Kidney (tissue), 14 donors: ENCODE data around the gene DHX29. TPM values are rescaled to one million over a fixed set of nuclear protein-coding genes. Genes with fewer than 3 reads are reported as not detected.
A peak's percentile ranks its signal among the peaks of the same experiment; 100 is the strongest.

Experiments used
- DNase-seq, 5 donors: peaks; one replicate each; pipeline ENCODE4 v3.0.0-alpha.2; 2013 to 2020
- FAIRE-seq: peaks from 2 replicates; lab custom pipeline; 2012; peaks lifted over from hg19 to GRCh38; lab: Jason Lieb, UNC
- H3K27ac ChIP-seq, 2 donors: one replicate each; pipeline ENCODE4 v1.7.0; 2013; ENCODE audit warnings: low read depth in 2 of 2, low read length in 2 of 2, inconsistent platforms in 1 of 2
- H3K27me3 ChIP-seq: one replicate; pipeline ENCODE4 v1.7.1; 2013; ENCODE audit warnings: low read length, inconsistent platforms; ENCODE audit not compliant: control insufficient read depth, insufficient read depth
- H3K36me3 ChIP-seq, 3 donors: one replicate each; pipeline versions ENCODE4 v1.7.0 to v1.7.1; 2013; ENCODE audit warnings: low read length in 3 of 3, control low read depth in 1 of 3, inconsistent platforms in 1 of 3; ENCODE audit not compliant: insufficient read depth in 3 of 3, control insufficient read depth in 2 of 3
- H3K4me1 ChIP-seq, 3 donors: one replicate each; pipeline versions ENCODE4 v1.7.0 to v1.7.1; 2013; ENCODE audit warnings: low read length in 3 of 3, inconsistent platforms in 1 of 3, low read depth in 1 of 3; ENCODE audit not compliant: control insufficient read depth in 2 of 3, insufficient read depth in 2 of 3
- H3K4me3 ChIP-seq, 3 donors: one replicate each; pipeline versions ENCODE4 v1.7.0 to v1.8.1; 2013; ENCODE audit warnings: low read length in 3 of 3, control low read depth in 1 of 3, inconsistent platforms in 1 of 3
- H3K9ac ChIP-seq, 3 donors: one replicate each; pipeline versions ENCODE4 v1.7.0 to v1.7.1; 2013; ENCODE audit warnings: low read length in 3 of 3, control low read depth in 1 of 3, inconsistent platforms in 1 of 3
- H3K9me3 ChIP-seq, 3 donors: one replicate each; pipeline versions ENCODE4 v1.7.0 to v1.7.1; 2013; ENCODE audit warnings: low read length in 3 of 3, control low read depth in 1 of 3, inconsistent platforms in 1 of 3; ENCODE audit not compliant: control insufficient read depth in 2 of 3, insufficient read depth in 1 of 3
- intact Hi-C: fragments of 100-400 bp; cut with DNase I; formaldehyde crosslinking; loops from one replicate; pipeline ENCODE4 v1.11.1; 2022
- polyA plus RNA-seq: library from polyadenylated mRNA; stranded (reverse); fragments of 350-450 nt; fragmentation: Illumina TruSeq; extraction: RNeasy Lipid Tissue Mini Kit (QIAGEN cat#74804); gene quantifications from one replicate; pipeline ENCODE4 v1.2.3, GENCODE V29; 2014; ENCODE audit warnings: low read depth, low replicate concordance; ENCODE audit not compliant: insufficient read depth
- total RNA-seq: library from RNA; stranded (reverse); fragmentation: NEBNext Ultra II Directional; extraction: Animal tissue kit (Norgen Biotek cat#: 25700); gene quantifications from one replicate; pipeline ENCODE4 v1.2.1, GENCODE V29; 2021
- TF ChIP-seq, protein P1 (sequence below): IDR thresholded peaks from 3 replicates; pipeline ENCODE4 v1.5.1; 2012; ENCODE audit warnings: mild to moderate bottlenecking, moderate library complexity, borderline replicate concordance; ENCODE audit not compliant: insufficient read depth; ENCODE audit errors: extremely low read depth
- donor health status: control.
- donor health status: control.
- donor health status: control.
- donor health status: control.
- donor health status: control.
- donor health status: DM: yes; HTN: yes; CAD: no.
- donor health status: Normal renal cell carcinoma (clear cell type).

Gene DHX29
- total and polyA plus RNA-seq, 2 donors from 2014 or later, result 13.5 to 28.0 TPM

DNA sequence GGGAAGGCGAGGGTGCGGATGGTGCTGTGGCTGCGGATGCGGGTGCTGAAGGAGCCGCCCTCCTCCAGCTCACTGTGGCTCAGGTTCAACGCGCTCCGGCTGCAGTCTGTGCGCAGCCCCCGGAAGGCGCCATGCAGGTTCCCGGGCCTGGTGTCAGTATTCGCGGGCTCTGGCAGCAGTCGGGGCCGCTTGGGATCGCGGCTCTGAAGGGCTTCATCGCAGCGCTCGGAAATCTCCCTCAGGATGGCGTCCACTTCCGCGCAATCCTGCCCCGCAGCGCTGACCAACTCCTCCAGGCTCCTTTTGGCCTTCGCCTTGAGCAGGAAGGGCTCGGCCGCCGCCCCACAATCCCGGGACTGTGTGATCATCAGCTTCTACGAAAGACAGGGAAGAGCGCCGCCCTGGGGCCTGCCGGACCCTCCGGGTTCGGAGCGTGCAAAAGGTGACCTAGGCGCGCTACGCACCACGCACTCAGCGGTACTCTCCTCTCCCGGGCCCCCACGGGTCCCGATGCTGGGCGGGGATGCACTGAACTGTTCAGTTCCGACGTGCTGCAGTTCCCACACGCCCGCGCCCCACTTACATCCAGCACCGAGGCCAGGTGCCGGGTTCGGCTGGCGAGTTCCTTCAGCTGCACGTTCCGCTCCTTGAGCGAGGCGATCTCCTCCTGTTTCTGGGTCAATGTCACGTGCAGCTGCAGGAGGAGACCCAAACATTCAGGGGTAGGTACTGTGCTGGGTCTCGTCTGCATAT is 86.9 kb downstream of the DHX29 start:
- no peaks in the 10 kb centered on the region for H3K36me3 ChIP-seq
- FAIRE-seq (no peak), DNase-seq (peak; percentile 37 to 78 (median 55))
- H3K4me3 ChIP-seq, result peak overlapping the region in 1 of 3 donors; percentile 11
- no peaks in the 10 kb centered on the region for H3K9me3 ChIP-seq
- H3K27ac ChIP-seq, result no peak overlapping the region
- peaks cover 57% of the 10 kb centered on the region for H3K27me3 ChIP-seq
- no peak overlapping the region for H3K9ac ChIP-seq
- peaks cover 0 to 8% (median 0%) of the 10 kb centered on the region in 3 donors for H3K4me1 ChIP-seq
- TF ChIP-seq, protein P1, sequence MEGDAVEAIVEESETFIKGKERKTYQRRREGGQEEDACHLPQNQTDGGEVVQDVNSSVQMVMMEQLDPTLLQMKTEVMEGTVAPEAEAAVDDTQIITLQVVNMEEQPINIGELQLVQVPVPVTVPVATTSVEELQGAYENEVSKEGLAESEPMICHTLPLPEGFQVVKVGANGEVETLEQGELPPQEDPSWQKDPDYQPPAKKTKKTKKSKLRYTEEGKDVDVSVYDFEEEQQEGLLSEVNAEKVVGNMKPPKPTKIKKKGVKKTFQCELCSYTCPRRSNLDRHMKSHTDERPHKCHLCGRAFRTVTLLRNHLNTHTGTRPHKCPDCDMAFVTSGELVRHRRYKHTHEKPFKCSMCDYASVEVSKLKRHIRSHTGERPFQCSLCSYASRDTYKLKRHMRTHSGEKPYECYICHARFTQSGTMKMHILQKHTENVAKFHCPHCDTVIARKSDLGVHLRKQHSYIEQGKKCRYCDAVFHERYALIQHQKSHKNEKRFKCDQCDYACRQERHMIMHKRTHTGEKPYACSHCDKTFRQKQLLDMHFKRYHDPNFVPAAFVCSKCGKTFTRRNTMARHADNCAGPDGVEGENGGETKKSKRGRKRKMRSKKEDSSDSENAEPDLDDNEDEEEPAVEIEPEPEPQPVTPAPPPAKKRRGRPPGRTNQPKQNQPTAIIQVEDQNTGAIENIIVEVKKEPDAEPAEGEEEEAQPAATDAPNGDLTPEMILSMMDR, result no peak
- intact Hi-C loops, result no loop called here

DNA sequence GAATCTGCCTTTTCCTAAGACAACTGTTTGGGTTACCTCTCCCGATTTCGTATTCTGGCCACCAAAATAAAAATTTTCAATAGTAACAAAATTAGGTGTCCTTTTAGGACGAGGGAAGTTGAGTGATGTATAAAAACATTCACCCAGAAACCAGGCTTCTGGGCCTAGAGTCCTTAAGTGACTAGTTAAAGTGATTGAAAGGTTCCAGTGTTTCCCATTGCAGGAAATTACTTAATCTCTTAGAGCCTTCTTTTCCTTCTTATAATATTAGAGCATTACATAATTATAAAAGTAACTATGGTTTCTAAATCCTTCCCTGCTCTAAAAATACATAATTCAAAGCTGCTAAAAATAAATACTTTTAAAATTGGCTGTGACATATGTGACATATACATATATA is 87.7 kb downstream of the DHX29 start:
- no peak overlapping the region for H3K4me3 ChIP-seq
- H3K36me3 ChIP-seq, result no peaks in the 10 kb centered on the region
- intact Hi-C loops, result no loop called here
- H3K27ac ChIP-seq, result no peak overlapping the region
- peaks cover 49% of the 10 kb centered on the region for H3K27me3 ChIP-seq
- DNase-seq (no peak), FAIRE-seq (no peak)
- TF ChIP-seq, protein P1, result no peak
- no peak overlapping the region for H3K9ac ChIP-seq
- peaks cover 0 to 8% (median 0%) of the 10 kb centered on the region in 3 donors for H3K4me1 ChIP-seq
- no peaks in the 10 kb centered on the region for H3K9me3 ChIP-seq

DNA sequence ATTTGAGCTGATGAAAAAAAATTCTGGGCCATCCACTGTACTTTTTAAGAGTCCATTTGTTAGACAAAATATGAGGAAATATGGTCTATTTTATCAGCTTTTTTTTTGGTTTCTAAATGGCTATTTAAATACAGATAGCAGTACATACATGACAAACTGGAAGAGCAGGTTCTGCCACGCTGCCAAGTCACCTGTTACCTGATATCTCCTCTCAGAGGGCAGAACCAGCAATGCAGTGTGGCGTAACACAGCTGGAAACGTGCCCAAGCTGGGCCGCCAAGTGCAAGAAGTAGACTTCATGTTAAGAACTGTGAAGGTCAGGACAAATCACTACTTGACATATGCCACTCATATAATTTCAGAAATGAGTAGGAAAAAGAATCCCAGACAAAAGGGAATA is 88.5 kb downstream of the DHX29 start:
- no peak overlapping the region for H3K4me3 ChIP-seq
- DNase-seq (peak; percentile 62 to 89 (median 75)), FAIRE-seq (no peak)
- no peak overlapping the region for H3K9ac ChIP-seq
- TF ChIP-seq, protein P1, result no peak
- H3K36me3 ChIP-seq, result no peaks in the 10 kb centered on the region
- peaks cover 41% of the 10 kb centered on the region for H3K27me3 ChIP-seq
- intact Hi-C loops, result no loop called here
- H3K9me3 ChIP-seq, result no peaks in the 10 kb centered on the region
- H3K27ac ChIP-seq, result no peak overlapping the region
- peaks cover 0 to 8% (median 0%) of the 10 kb centered on the region in 3 donors for H3K4me1 ChIP-seq
